CD4-positive, alpha-beta T cell treated with Interleukin-21 for 1 hour (primary cell): ENCODE measurements around the gene SESTD1.
"Not testable (repeated sequence)": the region's sequence is repeated elsewhere in the genome, so short reads cannot be mapped to it uniquely, and the experiment has no call there.

ENCODE experiments used
- DNase-seq: peaks from one replicate; pipeline ENCODE4 v3.0.0-alpha.2; 2020

Gene SESTD1

DNA sequence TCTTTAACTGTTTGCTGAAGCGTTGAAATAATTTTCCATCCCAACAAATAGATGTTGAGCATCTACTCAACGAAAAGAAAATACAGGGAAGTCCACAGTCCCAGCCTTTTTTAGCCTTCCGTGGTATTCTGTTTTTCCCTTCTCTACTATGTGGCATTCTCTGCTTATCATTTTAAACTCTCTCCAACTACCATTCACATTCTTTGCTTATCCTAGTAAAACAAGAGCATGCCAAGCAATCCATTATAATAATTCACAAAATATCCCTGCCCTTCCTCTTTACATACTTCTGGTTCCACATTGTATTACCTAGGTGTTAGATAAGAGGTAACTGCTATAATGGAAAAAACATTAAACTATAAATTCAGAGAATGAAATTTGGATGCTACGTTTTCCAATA, 1.6 kb upstream of the SESTD1 start:
- DNase-seq: no peak

DNA sequence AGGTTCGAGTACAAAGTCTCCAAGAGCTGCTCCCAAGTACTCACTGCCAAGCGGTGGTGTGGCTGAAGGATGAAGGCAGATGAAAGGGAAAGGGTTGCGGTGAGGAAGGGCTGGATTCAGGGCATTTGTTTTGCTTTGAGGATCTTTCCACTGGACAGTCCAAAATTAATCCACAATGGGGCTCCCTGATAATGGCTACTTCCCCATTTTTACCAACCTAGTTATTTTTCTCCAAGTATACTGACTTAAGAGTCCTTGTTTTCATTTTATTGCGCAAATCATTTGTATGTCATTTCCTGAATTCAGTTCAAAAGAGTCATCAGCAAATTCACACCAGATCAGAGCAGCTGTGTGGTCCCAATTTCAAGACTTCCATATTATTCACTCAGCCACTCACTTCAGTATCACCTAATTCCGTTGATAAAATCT, 464 bp upstream of the SESTD1 start:
- no peak for DNase-seq

DNA sequence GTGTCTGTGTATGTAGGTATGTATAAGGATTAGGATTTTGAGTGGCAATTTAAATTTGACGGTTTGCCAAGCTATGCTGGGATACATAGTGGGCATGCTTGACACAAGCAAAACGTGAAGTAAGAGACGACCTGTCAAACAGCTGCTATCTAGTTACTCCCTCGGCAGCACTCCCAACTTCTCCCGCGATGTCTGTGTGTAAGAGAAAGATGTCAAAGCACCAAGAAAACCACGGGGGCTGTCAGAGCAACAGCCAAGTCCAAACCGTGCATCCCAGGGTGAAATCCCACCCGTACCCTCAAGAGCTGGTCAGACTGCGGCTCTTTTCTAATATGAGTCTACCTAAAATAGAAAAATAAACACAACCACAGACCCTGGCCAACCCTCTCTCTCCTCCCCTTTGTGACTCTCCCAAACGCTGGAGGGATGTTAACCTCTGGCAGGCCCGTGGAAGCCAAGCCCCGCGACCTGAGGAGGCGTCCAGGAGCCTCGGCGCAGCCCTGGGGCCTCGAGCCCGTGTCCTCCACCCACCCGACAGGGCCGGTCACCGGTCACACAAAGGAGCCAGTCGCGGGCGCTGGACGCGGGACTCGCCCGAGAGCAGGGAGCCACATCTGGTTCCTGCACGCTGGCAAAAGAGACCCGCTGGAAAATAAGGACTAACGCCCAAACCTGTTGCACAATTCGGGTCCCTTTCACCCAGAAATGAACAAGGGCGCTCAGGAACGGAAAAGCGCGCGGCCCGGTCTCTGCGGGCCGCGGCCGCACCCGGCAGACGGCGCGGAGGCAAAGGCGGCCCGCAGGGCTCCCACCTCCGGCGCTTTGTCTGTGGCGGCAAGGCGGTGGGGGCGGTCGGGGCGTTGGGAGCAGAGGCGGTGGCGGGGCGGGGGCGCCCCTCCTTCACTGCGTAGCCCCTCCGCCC, 925 bp downstream of the SESTD1 start:
- peak; percentile 19 for DNase-seq

DNA sequence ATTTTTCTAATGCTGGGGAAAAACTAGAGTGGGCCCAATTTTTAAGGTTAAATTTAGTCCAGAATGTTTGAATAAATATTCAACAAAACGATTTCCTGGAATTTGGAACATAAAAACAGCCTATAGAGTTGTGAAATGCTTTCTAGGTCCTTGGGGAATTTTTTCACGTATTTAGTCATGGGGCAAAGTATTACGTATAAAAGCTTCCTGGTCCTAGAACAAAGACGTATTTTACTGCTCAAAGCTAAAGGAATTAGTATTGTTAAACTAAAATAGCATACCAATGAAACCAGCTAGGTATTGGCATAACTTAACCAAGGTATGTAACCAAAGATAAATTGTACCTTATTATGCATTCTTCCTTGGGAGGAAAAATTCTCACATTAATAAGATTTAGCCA, 1.6 kb downstream of the SESTD1 start:
- no peak for DNase-seq

DNA sequence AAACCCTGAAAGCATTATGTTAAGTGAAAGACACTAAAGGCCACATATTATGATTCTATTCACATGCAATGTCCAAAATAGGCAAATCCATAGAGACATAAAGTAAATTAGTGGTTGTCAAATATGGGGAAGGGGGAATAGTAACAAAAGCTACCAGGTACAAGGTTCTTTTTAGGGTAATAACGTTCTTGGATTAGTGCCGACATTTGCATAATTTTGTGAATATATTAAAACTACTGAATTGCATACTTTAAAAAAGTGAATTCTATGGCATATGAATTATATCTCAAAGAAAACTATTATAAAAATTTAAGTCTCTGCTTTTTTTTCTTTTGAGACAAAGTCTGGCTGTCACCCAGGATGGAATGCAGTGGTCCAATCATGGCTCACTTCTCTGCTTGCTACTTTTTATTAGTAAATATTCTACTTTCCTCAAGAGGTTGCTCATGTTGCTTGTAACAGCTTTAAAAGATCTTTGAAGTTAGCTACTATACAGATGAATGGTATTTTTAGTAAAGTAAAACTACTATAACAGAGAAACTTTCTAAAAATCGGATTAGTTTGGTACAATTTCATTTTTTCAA, 2.5 kb downstream of the SESTD1 start:
- DNase-seq: no peak

DNA sequence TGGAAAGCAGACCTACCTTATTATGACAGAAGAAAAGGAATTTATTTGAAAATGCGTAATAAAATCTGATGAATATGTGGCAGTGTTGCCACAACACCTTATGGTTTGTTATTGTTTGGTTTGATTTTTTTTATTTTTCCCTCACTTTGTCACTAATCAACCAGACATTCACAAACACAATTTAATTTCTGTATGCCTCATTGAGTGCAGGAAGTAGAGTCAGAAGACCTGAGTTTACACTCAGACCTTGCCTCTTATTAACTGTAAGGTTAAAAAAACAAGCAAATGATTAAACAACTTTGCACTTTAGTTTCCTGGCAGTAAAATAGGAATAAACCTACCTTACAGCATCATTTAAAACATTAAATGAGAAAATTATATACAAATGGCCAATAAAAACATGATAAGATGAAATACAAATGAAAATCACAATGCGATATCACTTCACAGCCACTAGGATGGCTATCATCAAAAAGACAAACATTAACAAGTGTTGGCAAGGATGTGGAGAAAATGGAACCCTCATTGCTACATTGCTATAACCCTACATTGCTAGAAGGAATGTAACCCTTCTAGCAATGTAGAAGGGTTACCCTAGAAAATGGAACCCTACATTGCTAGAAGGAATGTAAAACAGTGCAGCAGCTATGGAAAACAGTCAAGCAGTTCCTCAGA, 3.3 kb downstream of the SESTD1 start:
- no peak for DNase-seq

DNA sequence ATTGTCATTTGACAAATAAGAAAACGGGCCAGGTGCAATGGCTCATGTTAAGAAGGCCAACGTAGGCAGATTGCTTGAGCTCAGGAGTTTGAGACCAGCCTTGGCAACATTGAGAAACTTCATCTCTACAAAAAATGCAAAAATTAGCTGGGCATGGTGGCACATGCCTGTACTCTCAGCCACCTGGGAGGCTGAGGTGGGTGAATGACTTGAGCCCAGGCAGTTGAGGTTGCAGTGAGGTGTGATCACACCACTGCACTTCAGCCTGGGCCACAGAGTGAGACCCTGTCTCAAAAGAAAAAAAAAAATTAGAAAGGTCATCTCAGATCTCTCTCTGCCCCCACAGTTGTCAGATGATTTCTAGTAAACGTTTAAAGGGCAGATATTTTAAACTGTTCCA, 4.4 kb downstream of the SESTD1 start:
- DNase-seq: no peak

DNA sequence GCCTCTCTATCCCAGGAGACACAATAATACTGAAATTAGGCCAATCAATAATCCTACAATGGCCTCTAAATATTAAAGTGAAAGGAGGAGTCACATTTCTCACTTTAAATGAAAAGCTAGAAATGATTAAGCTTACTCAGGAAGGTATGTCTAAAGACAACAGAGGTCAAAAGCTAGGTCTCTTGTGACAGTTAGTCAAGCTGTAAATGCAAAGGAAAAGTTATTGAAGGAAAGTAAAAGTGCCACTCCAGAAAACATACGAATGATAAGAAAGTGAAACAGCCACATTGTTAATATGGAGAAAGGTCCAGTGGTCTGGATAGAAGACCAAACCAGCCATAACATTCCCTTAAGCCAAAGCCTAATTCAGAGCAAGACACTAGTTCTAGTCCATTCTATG, 9.5 kb downstream of the SESTD1 start:
- no peak for DNase-seq

DNA sequence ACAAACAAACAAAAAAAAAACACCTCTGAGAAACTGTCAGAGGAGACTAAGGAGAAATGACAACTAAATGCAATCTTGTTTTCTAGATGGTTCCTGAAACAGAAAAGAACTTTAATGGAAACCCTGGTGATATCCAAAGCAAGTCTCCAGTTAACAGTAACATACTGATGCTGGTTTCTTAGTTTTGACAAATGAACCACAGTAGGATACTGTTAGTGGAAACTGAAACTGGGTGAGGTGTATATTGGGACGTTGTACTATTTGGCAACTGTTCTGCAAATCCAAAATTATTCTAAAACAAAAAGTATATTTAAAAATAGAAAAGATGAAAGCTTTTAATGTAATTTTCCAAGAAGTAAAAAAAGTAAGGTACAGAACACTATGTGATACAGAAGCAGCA, 11.4 kb downstream of the SESTD1 start:
- DNase-seq: no peak

DNA sequence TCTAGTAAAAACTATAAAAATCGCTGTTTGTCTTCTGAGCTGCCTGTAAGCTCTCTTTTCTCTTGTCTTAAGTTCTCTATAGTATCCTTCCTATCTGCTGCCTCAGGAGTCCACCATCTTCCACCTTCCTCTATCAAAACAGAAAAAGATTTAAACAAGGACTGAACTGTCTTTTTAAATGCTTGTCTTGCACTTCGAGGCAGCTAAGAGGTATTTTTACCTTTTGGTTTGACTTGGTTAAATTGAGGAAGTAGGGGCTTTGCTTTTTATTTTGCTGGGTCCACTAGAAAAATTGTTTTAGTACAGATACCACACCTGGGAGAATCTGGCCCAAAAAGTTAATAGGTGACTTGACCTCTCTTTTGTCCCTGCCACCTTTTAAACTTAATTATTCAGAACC, 12.2 kb downstream of the SESTD1 start:
- no peak for DNase-seq

DNA sequence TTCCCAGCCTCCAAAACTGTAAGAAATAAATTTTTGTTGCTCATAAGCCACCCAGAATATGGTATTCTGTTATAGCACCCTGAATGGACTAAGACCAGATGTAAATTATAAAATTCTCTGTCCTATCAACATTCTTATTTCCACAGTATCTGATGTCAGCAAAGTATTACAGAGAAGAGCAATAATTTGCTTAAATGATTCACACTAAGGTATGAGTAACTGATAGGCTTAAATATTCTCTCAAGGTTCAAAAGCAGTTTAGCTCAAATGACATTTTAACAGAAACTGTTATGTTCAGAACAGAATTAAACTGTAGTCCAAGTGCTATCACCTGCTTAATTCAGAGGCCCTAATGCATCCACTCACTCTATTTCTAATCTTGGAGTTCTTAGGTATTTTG, 12.8 kb downstream of the SESTD1 start:
- DNase-seq: no peak

DNA sequence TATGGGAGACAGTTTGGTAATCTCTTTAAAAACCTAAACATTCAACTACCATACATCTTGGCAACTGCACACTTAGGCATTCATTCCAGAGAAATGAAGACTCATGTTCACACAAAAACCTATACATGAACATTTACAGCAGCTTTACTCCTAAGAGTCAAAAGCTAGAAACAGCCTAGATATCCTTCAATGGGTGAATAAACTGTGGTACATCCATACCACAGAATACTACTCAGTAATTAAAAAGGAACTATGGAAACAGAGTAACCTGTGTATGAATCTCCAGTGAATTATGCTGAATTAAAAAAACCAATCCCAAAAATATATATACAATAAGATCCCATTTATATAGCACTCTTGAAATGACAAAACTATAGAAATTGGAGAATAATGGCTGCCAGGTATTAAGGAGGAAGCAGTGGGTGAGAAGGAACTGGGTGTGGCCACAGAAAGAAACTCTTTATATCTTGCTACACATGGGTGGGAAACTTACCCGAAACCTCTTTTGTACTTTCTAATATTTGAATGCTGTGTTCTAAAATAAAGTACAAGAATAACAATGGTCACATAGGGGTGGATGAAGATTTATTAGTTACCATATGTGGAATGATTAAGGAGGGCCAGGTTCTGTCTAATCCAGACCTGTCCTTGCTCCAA, 13.7 kb downstream of the SESTD1 start:
- no peak for DNase-seq

DNA sequence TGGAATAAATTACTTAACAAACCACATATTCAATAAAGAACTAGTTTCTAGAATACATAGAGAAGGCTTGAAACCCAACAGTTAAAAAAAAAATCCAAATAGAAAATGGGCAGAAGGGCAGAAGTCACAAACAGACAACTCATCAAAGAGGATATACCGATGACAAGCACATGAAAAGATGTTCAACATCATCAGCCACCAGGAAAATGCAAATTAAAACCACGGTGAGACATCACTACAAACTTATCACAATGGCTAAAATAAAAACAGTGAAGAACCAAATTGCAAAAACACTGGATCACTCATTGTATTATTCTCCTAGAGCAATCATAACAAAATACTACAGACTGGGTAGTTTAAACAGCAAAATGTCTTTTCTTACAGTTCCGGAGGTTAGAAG, 14.5 kb downstream of the SESTD1 start:
- no peak for DNase-seq

DNA sequence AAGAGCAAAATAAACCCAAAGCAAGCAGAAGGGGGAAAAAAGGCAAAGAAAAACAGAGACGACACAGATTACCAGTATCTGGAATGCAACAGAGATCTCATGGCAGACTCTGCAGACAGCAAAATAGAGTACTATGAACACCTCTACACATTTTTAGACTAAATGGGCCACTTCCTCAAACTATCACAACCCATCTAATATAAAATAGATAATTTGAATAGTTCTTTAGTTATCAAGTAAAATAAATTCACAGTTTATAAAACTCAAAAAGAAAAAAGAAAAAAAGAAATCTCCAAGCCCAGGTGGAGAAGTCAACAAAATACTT, 16.6 kb downstream of the SESTD1 start:
- DNase-seq: no peak

DNA sequence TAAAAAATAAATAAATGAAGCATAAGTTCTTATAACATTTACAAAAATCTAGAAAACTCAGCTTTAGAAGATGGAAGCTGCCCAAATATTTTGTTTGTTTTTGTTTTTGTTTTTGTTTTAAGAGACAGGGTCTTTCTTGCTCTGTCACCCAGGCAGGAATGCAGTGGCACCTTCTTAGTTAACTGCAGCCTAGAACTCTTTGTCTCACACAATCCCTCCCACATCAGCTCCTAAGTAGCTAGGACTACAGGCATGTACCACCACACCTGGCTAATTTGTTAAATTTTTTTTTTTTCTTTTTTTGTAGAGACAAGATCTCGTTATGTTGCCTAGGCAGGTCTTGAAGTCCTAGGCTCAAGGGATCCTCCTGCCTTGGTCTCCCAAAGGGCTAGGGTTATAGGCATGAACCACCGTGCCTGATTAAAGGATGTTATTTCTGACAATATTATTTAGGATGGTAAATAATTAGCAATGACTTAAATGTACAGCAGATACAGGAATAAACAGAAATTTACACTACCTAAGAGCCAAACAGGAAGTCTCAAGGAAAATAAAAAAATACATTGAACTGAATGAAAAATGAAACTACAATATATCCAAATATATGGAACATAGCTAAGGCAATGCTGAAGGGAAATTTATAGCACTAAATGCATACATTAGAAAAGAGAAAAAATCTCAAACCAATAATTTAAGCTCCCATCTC, 17.2 kb downstream of the SESTD1 start:
- DNase-seq: no peak

DNA sequence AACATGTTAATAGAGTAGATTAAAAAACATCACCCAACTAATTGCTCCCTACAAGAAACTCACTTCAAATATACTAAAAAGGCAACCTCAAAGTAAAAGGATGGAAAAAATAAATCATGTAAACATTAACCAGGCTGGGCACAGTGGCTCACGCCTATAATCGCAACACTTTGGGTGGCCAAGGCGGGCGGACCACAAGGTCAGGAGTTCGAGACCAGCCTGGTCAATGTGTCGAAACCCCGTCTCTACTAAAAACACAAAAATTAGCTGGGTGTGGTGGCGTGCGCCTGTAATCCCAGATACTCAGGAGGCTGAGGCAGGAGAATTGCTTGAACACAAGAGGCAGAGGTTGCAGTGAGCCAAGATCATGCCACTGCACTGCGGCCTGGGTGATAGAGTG, 18.8 kb downstream of the SESTD1 start:
- DNase-seq: not testable (repeated sequence)

DNA sequence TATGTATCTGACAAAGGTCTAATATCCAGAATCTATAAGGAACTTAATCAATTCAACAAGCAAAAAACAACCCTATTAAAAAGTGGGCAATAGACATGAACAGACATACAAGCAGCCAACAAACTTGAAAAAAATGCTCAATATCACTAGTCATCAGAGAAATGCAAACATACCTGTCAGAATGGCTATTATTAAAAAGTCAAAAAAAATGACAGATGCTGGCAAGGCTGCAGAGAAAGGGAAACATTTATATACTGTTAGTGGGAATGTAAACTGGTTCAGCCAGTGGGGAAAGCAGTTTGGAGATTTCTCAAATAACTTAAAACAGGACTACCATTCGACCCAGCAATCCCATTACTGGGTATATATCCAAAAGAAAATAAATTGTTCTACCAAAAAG, 21.6 kb downstream of the SESTD1 start:
- DNase-seq: no peak

DNA sequence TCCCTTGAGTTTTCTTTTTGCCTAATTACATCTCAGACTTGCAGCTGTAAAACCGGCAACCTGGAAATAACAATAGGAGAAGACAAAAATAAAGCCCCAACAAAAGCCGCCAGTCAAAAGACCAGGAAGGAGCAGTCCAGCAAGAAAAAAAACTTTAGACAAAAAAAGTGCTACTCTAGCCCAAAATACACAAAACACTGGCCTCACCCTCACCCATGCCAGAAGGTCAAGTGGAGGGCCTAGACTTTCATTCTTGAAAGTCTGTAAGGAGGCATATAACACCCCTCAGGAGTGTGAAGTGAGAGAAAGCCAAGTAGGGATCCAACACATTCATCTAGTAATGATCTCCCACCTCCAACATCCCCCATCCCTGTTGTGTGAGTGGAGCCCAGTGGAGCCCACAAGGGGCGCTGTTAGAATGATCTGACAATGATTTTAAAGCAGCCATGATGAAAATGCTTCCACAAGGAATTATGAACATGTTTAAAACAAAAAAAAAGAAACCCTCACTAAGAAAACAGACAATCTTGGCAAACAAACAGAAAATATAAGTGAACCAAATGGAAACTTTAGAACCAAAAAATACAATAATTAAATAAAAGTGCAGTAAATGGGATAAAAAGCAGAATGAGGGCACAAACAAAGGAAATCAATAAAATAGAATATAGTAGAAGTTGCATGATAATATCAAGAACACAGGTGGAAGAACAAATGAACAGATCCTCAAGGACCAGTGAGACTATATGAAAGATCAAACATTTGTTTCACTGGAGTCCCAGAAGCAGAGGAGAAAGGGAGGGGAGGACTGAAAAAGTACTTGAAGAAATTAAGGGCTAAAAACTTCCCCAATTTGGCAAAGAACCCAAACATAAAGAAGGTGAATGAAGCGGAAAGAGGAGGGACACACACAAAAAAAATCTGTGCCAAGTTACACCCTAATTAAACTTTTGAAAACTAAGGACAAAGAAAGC, 23.9 kb downstream of the SESTD1 start:
- no peak for DNase-seq

DNA sequence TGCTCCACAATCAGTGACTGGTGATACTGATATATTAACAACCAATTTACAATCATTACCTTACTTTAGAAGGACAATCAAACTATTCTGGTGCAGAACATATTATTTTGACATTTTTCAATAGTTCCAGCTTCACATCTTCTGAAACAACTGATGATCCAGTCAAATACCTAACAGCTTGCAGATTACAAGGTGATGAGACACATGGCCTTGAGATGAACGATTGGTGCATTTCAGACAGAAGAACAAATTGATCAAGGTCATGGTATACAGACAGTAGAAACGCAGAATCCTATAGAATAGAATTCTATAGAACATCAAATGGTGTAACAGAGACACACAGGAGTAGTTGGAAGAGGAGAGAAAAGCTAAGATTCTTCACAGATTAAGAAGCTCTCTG, 24.8 kb downstream of the SESTD1 start:
- DNase-seq: no peak

DNA sequence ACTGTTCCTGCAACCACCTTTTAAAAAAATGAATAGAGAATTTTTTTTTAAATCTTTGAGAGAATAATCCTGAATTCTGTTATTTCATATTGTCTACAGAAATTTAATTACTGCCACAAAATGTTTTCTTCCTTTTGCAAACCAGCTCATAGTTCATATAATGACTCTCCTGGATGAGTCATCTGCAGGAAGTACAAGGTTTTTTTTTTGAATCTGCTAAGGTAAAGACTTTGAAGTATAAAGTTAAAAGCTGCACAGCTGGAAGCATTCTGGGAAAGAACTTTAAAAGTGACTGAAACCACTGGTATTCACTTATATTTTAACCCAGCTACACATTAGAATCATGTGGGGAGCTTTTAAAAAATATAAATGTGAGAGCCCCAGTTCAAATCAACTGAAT, 25.4 kb downstream of the SESTD1 start:
- no peak for DNase-seq

DNA sequence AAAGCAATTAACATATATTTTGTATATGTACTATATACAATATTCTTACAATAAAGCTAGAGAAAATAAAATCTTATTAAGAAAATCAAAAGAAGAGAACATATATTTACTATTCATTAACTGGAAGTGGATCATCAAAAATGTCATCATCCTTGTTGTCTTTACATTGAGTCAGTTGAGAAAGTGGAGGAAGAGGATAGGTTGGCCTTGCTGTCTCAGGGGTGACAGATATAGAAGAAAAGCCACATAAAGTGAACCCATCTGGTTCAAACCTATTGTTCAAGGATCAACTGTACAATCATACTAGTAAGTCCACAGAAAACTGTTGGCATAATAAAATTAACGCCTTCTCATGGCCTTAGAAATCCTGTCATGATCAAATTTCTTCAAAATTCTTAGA, 26.6 kb downstream of the SESTD1 start:
- DNase-seq: no peak
